ENCODE results near the gene PAH. TPM values are rescaled to one million over a fixed set of nuclear protein-coding genes. Genes with fewer than 3 reads are reported as not detected.

Gene PAH
- total and polyA plus RNA-seq, 2 of the 13 experiments (the other 11 are each of a cell fraction or from before 2014, with no cell fraction given), result 192 to 451 TPM

DNA sequence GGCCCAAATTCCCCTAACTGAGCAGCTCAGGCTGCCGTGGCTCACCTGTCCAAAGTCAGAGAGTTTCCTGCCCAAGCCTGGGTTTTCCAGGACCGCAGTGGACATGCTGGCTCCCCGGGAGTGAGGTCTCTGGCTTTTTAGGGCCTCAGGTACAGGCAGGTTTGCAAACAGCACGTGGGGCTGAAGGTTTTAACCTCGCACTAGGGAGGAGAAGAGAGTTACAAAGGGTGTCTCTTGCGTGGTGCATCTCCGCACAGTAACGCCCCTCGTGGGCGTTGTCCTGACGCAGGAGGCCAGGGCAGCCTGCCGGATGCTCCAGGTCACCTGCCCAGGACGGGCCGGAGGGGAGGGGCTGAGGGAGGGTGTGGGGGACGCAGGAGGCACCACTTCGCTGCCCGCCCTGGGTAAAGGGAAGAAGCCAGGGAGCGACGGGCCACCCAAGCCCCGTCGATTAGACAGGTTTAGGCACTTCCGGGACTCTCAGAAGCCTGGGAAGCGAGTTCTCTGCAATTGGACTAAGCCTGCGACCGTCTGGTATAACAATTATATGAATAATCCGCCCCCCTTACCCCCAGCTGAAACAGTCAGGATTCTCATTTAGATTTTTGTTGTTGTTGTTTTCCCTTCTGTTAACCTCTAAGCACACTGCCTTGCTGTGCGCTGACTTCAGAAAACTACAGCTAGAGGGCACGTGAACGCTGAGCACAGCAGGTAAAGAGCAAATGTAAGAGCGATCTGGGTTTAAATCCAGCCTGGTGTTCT is at the start of gene PAH (continued):
- TF ChIP-seq, protein P1, sequence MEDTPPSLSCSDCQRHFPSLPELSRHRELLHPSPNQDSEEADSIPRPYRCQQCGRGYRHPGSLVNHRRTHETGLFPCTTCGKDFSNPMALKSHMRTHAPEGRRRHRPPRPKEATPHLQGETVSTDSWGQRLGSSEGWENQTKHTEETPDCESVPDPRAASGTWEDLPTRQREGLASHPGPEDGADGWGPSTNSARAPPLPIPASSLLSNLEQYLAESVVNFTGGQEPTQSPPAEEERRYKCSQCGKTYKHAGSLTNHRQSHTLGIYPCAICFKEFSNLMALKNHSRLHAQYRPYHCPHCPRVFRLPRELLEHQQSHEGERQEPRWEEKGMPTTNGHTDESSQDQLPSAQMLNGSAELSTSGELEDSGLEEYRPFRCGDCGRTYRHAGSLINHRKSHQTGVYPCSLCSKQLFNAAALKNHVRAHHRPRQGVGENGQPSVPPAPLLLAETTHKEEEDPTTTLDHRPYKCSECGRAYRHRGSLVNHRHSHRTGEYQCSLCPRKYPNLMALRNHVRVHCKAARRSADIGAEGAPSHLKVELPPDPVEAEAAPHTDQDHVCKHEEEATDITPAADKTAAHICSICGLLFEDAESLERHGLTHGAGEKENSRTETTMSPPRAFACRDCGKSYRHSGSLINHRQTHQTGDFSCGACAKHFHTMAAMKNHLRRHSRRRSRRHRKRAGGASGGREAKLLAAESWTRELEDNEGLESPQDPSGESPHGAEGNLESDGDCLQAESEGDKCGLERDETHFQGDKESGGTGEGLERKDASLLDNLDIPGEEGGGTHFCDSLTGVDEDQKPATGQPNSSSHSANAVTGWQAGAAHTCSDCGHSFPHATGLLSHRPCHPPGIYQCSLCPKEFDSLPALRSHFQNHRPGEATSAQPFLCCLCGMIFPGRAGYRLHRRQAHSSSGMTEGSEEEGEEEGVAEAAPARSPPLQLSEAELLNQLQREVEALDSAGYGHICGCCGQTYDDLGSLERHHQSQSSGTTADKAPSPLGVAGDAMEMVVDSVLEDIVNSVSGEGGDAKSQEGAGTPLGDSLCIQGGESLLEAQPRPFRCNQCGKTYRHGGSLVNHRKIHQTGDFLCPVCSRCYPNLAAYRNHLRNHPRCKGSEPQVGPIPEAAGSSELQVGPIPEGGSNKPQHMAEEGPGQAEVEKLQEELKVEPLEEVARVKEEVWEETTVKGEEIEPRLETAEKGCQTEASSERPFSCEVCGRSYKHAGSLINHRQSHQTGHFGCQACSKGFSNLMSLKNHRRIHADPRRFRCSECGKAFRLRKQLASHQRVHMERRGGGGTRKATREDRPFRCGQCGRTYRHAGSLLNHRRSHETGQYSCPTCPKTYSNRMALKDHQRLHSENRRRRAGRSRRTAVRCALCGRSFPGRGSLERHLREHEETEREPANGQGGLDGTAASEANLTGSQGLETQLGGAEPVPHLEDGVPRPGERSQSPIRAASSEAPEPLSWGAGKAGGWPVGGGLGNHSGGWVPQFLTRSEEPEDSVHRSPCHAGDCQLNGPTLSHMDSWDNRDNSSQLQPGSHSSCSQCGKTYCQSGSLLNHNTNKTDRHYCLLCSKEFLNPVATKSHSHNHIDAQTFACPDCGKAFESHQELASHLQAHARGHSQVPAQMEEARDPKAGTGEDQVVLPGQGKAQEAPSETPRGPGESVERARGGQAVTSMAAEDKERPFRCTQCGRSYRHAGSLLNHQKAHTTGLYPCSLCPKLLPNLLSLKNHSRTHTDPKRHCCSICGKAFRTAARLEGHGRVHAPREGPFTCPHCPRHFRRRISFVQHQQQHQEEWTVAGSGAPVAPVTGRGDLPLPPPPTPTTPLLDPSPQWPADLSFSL (CRISPR knock-in tag; IDR thresholded peaks at IDR 0.05), result peak; percentile 60; the same call in 1 of the 2 replicates
- TF ChIP-seq ZNF652 (CRISPR knock-in tag; IDR thresholded peaks at IDR 0.05; ENCODE audit: borderline replicate concordance, low read depth), result peak; percentile 70
- peak; percentile 73 for TF ChIP-seq TAF1 (CRISPR knock-in tag; IDR thresholded peaks at IDR 0.05)
- 0 out of 2 replicates have a peak, but pooled peaks have one; percentile 56 for TF ChIP-seq ZNF709 (CRISPR knock-in tag; IDR thresholded peaks at IDR 0.05)
- TF ChIP-seq PAX8 (CRISPR knock-in tag; IDR thresholded peaks at IDR 0.05; ENCODE audit: borderline replicate concordance), result no peak
- no peak for TF ChIP-seq MEIS1 (CRISPR knock-in tag; IDR thresholded peaks at IDR 0.05; ENCODE audit: borderline replicate concordance)
- 0 out of 2 replicates have a peak, but pooled peaks have one; percentile 51 for TF ChIP-seq ZNF550 (CRISPR knock-in tag; IDR thresholded peaks at IDR 0.05; ENCODE audit: borderline replicate concordance)
- TF ChIP-seq, protein P2, sequence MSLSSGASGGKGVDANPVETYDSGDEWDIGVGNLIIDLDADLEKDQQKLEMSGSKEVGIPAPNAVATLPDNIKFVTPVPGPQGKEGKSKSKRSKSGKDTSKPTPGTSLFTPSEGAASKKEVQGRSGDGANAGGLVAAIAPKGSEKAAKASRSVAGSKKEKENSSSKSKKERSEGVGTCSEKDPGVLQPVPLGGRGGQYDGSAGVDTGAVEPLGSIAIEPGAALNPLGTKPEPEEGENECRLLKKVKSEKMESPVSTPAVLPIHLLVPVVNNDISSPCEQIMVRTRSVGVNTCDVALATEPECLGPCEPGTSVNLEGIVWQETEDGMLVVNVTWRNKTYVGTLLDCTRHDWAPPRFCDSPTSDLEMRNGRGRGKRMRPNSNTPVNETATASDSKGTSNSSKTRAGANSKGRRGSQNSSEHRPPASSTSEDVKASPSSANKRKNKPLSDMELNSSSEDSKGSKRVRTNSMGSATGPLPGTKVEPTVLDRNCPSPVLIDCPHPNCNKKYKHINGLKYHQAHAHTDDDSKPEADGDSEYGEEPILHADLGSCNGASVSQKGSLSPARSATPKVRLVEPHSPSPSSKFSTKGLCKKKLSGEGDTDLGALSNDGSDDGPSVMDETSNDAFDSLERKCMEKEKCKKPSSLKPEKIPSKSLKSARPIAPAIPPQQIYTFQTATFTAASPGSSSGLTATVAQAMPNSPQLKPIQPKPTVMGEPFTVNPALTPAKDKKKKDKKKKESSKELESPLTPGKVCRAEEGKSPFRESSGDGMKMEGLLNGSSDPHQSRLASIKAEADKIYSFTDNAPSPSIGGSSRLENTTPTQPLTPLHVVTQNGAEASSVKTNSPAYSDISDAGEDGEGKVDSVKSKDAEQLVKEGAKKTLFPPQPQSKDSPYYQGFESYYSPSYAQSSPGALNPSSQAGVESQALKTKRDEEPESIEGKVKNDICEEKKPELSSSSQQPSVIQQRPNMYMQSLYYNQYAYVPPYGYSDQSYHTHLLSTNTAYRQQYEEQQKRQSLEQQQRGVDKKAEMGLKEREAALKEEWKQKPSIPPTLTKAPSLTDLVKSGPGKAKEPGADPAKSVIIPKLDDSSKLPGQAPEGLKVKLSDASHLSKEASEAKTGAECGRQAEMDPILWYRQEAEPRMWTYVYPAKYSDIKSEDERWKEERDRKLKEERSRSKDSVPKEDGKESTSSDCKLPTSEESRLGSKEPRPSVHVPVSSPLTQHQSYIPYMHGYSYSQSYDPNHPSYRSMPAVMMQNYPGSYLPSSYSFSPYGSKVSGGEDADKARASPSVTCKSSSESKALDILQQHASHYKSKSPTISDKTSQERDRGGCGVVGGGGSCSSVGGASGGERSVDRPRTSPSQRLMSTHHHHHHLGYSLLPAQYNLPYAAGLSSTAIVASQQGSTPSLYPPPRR (CRISPR knock-in tag; IDR thresholded peaks at IDR 0.05; ENCODE audit: borderline replicate concordance), result peak; percentile 90
- TF ChIP-seq ZMYM4 (CRISPR knock-in tag; IDR thresholded peaks at IDR 0.05), result peak; percentile 75
- peak; percentile 70; the same call in 1 of the 2 replicates for TF ChIP-seq ZNF607 (CRISPR knock-in tag; IDR thresholded peaks at IDR 0.05; ENCODE audit: borderline replicate concordance)
- TF ChIP-seq ISL2 (CRISPR knock-in tag; IDR thresholded peaks at IDR 0.05), result peak; percentile 49
- no peak for TF ChIP-seq FOXK2 (IDR thresholded peaks at IDR 0.05)
- TF ChIP-seq CREB1 (IDR thresholded peaks at IDR 0.05), result peak; percentile 37; the same call in 1 of the 2 replicates
- TF ChIP-seq CREB1 (CRISPR knock-in tag; IDR thresholded peaks at IDR 0.05), result peak; percentile 85
- peak; percentile 81; the same call in 1 of the 2 replicates for TF ChIP-seq NFKB2 (CRISPR knock-in tag; IDR thresholded peaks at IDR 0.05; ENCODE audit: borderline replicate concordance)
- TF ChIP-seq ZNF572 (CRISPR knock-in tag; IDR thresholded peaks at IDR 0.05), result peak; percentile 87; the same call in 1 of the 2 replicates
- peak; percentile 89 for TF ChIP-seq GABPB1 (CRISPR knock-in tag; IDR thresholded peaks at IDR 0.05)
- peak; percentile 64 for TF ChIP-seq U2AF1 (optimal IDR thresholded peaks at IDR 0.05; ENCODE audit: low read depth, low read length)
- peak; percentile 73 for TF ChIP-seq GATAD2A (CRISPR knock-in tag; IDR thresholded peaks at IDR 0.05)
- TF ChIP-seq MIER2 (CRISPR knock-in tag; IDR thresholded peaks at IDR 0.05), result 0 out of 2 replicates have a peak, but pooled peaks have one; percentile 26

Data from HepG2 (cell line).